GM21526 (cell line): ENCODE data around the gene PAX3.

Experiments
- ATAC-seq: cut with Tn5 transposase; IDR thresholded peaks from one replicate; pipeline ENCODE4 v1.9.1; 2021; ENCODE audit warnings: moderate library complexity; ENCODE audit not compliant: unreplicated experiment, low FRiP score

Gene PAX3

DNA sequence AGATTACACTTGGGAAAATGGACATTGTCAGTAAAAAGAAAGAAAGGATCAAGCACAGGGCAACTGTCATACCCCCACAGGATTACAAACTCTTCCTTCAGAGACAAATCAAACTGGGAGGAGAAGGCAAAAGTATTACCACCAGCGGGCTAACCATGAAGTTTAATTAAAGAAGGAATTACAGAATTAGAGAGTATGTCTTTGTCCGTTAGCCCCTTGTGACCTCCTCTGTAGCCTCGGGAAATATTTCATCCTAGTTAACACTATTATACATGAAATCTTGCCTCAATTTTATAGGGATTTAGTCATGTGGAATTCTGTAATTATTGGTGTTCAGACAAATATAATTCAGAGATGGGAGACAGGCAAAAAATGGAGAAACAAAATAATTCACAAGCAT lies 60.7 kb downstream of the PAX3 start:
- no peak for ATAC-seq

DNA sequence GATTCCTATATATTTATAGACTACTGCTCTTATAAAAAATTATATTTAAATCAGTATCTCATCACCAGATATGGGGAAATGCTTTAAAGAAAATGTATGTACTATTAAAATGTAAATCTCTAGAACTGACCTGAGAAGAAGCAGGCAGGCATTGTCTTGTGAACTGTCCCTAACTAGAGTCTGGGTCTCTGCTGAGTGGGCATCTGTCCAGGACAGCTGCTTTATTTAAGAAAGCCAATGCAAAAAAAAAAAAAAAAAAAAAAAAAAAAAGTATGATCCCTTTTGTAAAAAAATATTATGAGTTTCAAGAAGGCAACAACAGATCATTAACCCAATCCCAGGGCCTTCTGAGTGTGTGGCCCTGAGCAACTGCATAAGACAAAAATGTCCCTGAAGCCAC lies 66.0 kb downstream of the PAX3 start:
- no peak for ATAC-seq

- ATAC-seq: no peak
Measured at GRCh38 chr2:222232372-222232771, 66.4 kb downstream of the PAX3 start.

DNA sequence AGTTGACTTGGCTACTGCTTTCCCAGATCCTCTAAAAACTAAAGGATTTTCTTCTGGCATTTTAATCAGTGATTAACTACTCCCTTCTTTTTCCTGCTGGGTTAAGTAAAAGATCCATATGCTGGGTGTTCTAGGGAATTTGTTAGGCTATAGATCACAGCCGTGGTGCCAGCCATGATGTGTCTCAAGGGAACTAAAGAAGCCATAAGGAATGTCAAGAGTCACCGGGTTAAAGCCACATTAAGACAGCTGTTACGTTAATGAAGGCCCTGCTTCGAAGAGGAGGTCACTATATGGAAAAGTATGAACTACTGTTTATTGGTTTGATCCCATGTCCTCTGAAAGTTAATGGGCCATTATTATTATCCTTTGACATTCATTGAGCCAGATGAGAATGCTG lies 70.7 kb downstream of the PAX3 start:
- no peak for ATAC-seq

GRCh38 chr2:222218786-222219185 lies 80.0 kb downstream of the PAX3 start:
- ATAC-seq: no peak

- no peak for ATAC-seq
Measured at GRCh38 chr2:222217712-222218111, 81.1 kb downstream of the PAX3 start.

GRCh38 chr2:222214885-222215284 lies 83.9 kb downstream of the PAX3 start:
- no peak for ATAC-seq

- no peak for ATAC-seq
Measured at GRCh38 chr2:222213049-222213448, 85.7 kb downstream of the PAX3 start.

DNA sequence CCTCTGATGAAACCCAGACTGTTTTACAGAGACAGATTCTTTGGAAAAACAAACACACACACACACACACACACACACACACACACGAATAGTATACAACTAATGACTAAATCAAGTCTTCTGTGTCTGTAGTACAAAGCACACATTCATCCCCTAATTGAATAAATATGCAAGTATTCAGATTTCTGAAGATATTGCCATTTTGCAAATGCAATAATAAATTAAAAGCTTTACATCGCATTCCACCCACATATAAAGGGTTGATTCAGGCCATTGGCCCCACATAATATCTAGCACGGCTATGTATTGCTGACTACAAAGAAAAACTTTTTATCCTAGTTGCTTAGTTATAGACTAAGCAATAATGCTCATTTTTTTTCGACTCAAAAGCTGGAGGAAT lies 86.2 kb downstream of the PAX3 start:
- ATAC-seq: no peak

GRCh38 chr2:222208010-222208690 lies 90.6 kb downstream of the PAX3 start:
- no peak for ATAC-seq

DNA sequence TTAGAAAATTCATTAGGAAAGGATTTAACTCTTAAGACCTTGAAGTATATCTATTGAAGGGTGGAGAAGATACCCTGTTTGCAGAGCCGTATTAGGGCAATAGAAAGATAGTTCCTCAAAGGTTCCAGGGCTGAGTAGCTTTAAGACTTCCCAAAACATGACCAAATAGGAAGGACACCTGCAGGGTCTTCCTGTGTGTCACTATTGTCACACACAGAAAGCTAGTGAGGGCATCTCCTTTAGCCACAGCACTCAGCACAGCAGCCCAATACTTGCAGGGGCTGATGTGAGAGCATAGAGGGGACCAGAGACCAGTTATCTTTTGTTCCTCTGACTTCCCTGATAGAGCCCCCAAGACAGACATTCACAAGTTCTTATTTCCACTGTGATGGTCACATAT lies 93.7 kb downstream of the PAX3 start:
- ATAC-seq: no peak

DNA sequence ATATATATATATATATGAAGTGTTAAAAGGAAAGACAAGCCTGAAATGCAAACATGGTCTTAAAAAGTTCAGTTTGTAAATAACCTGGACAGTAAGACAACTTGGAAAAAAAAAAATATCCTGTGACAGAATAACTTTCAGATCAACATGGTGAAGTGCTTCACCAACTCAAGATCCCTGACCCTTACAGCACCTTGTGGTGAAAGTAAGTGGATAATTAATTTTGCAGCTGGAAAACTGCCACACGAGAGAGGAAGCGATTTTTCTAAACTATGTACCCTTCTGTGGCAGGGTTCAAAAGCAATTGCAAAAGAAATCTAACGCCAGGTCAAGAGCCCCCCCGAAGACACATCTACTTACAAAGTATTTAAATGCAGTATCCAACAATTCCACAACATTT lies 95.8 kb downstream of the PAX3 start:
- no peak for ATAC-seq

GRCh38 chr2:222196159-222196558 lies 102.6 kb downstream of the PAX3 start:
- no peak for ATAC-seq

- peak; percentile 82 for ATAC-seq
Measured at GRCh38 chr2:222194669-222195068, 104.1 kb downstream of the PAX3 start.

- ATAC-seq: no peak
Measured at GRCh38 chr2:222193328-222193983, 105.3 kb downstream of the PAX3 start.

DNA sequence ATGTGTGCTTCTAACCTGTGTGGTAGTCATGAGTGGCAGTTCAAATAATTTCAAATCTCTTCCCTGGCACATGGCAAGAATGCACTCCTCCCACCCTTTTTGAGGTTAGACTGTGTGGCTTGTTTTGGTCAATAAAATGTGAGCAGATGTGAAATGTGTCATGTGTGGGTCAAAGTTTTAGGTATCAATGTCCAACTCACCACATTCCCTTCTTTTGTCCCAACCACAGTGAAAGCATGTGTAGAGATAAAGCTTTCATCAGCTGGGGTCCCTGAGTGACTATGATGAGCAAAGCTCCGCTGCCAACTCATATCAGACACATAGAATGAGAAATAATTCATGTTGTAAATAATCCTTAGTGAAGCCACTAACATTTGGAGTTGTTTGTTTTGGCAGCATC lies 118.2 kb downstream of the PAX3 start:
- ATAC-seq: no peak

- ATAC-seq: no peak
Measured at GRCh38 chr2:222179592-222179991, 119.2 kb downstream of the PAX3 start.

- no peak for ATAC-seq
Measured at GRCh38 chr2:222178450-222178849, 120.3 kb downstream of the PAX3 start.

- no peak for ATAC-seq
Measured at GRCh38 chr2:222176890-222177289, 121.9 kb downstream of the PAX3 start.

- ATAC-seq: no peak
Measured at GRCh38 chr2:222174450-222174849, 124.3 kb downstream of the PAX3 start.

GRCh38 chr2:222169346-222169745 lies 129.5 kb downstream of the PAX3 start:
- no peak for ATAC-seq

GRCh38 chr2:222167762-222168161 lies 131.0 kb downstream of the PAX3 start:
- ATAC-seq: no peak
